Gastroesophageal sphincter (tissue), 4 donors: ENCODE data around the gene NKX2-1. TPM values are rescaled to one million over a fixed set of nuclear protein-coding genes. Genes with fewer than 3 reads are reported as not detected.

Source experiments
- ATAC-seq: fragments of 150-250 bp; one replicate; pipeline ENCODE4 v1.9.1; 2016; ENCODE audit warnings: mild to moderate bottlenecking, moderate library complexity
- H3K27ac ChIP-seq, 4 donors: fragments of 200-600 bp; sonication (generic) in 3 of 4; 1 replicate in 3 of 4; 2 replicates in 1 of 4; pipeline ENCODE4 v1.5.1; 2016 to 2019
- H3K27me3 ChIP-seq: fragments of 200-600 bp; sonication (generic); one replicate; pipeline ENCODE4 v1.5.1; 2019
- H3K36me3 ChIP-seq, 2 donors: fragments of 200-600 bp; sonication (generic); one replicate each; pipeline ENCODE4 v1.5.1; 2019; ENCODE audit warnings: control low read depth in 1 of 2
- H3K4me1 ChIP-seq, 3 donors: fragments of 200-600 bp; sonication (generic); 1 replicate in 2 of 3; 2 replicates in 1 of 3; pipeline ENCODE4 v1.5.1; 2016 to 2019; ENCODE audit warnings: control low read depth in 2 of 3
- H3K4me3 ChIP-seq, 2 donors: fragments of 200-600 bp; sonication (generic); one replicate each; pipeline ENCODE4 v1.5.1; 2019; ENCODE audit warnings: mild to moderate bottlenecking in 1 of 2, moderate library complexity in 1 of 2
- H3K9me3 ChIP-seq, 3 donors: fragments of 200-600 bp; sonication (generic); one replicate each; pipeline ENCODE4 v1.5.1; 2017 to 2019; ENCODE audit warnings: control low read depth in 2 of 3
- EP300 ChIP-seq: sonication (generic); formaldehyde crosslinking; IDR thresholded peaks from one replicate; pipeline ENCODE4 v1.6.1; 2017; ENCODE audit warnings: antibody characterized with exemption, mild to moderate bottlenecking
- POLR2A ChIP-seq, 2 donors: fragments of 450-650 bp; IDR thresholded peaks; one replicate each; pipeline ENCODE4 v1.6.1; 2017; ENCODE audit warnings: antibody characterized with exemption in 2 of 2, mild to moderate bottlenecking in 2 of 2, moderate library complexity in 1 of 2
- POLR2AphosphoS5 ChIP-seq: sonication (generic); formaldehyde crosslinking; IDR thresholded peaks from one replicate; pipeline ENCODE4 v1.6.1; 2017; ENCODE audit warnings: antibody characterized with exemption
- WGBS, 2 donors: methylation state at CpG; one replicate each; pipeline ENCODE4 v1.1.5; 2018; ENCODE audit warnings: low coverage in 1 of 2; 5-methylcytosine and 5-hydroxymethylcytosine counted together
- total RNA-seq, 4 donors: library from RNA; depleted of rRNA; stranded (reverse); fragments of >200 nt; gene quantifications; one replicate each; pipeline ENCODE4 v1.1.0, GENCODE V29; 2016
- TF ChIP-seq, protein P1 (sequence below), 4 experiments: fragments of 200-600 bp in 2 of 4; fragments of 450-650 bp in 2 of 4; sonication (generic) in 1 of 4; IDR thresholded peaks; one replicate each; pipeline ENCODE4 v1.5.1; 2017 to 2019; ENCODE audit warnings: antibody characterized with exemption in 4 of 4, mild to moderate bottlenecking in 2 of 4, moderate library complexity in 2 of 4

NKX2-1 gene
- total RNA-seq, 4 donors from 2014 or later, result not detected

DNA sequence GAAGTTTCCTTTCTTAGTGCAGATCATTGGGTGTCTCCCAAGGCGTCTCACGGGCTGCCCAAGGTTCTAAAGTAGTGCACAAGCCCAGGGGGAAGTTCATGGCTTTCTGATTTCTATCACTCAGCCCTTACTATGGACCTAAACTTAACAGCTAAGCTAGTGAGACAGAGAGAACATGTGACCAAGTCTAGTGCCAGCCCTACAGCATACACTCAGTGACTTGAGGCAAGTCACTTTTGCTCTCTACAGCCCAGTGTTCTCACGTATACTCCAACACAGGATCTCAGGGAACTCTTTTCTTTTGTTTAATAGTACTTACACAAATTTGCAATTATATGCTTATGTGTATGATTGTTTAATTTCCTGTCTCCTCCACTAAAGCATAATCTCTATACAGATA is 48.6 kb downstream of the NKX2-1 start:
- H3K9me3 ChIP-seq, result no peaks in the 10 kb centered on the region
- no peak overlapping the region for H3K27ac ChIP-seq
- H3K36me3 ChIP-seq, result no peaks in the 10 kb centered on the region
- H3K27me3 ChIP-seq, result peaks cover 22% of the 10 kb centered on the region
- WGBS, 2 donors, result 59 to 78% methylated on average over 2 to 3 of the region's 3 CpGs
- ATAC-seq, result no peak
- H3K4me1 ChIP-seq, result no peaks in the 10 kb centered on the region
- TF ChIP-seq POLR2AphosphoS5 (no peak), POLR2A (IDR thresholded peaks at IDR 0.05) (no peak), EP300 (no peak)
- H3K4me3 ChIP-seq, result no peak overlapping the region

DNA sequence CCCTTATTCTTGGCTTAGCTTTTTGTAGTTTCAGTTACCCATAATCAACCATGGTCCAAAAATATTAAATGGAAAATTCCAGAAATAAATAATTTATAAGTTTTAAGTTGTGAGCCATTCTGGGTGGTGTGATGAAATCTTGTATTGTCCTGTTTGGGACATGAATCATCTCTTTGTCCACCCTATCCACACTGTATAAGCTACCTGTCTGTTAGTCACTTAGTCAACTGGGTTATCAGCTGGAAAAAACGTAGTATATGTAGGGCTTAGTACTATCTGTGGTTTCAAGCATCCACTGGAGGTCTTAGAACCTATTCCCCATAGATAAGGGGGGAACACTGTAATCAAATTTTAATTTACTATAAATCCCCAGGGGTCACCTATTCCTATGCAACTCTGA is 52.7 kb downstream of the NKX2-1 start:
- H3K36me3 ChIP-seq, result no peaks in the 10 kb centered on the region
- H3K4me3 ChIP-seq, result no peak overlapping the region
- TF ChIP-seq POLR2A (IDR thresholded peaks at IDR 0.05) (no peak), EP300 (no peak), POLR2AphosphoS5 (no peak)
- TF ChIP-seq, protein P1, sequence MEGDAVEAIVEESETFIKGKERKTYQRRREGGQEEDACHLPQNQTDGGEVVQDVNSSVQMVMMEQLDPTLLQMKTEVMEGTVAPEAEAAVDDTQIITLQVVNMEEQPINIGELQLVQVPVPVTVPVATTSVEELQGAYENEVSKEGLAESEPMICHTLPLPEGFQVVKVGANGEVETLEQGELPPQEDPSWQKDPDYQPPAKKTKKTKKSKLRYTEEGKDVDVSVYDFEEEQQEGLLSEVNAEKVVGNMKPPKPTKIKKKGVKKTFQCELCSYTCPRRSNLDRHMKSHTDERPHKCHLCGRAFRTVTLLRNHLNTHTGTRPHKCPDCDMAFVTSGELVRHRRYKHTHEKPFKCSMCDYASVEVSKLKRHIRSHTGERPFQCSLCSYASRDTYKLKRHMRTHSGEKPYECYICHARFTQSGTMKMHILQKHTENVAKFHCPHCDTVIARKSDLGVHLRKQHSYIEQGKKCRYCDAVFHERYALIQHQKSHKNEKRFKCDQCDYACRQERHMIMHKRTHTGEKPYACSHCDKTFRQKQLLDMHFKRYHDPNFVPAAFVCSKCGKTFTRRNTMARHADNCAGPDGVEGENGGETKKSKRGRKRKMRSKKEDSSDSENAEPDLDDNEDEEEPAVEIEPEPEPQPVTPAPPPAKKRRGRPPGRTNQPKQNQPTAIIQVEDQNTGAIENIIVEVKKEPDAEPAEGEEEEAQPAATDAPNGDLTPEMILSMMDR (IDR thresholded peaks at IDR 0.05), result no peak
- H3K9me3 ChIP-seq, result no peaks in the 10 kb centered on the region
- no peak overlapping the region for H3K27ac ChIP-seq
- H3K4me1 ChIP-seq, result no peaks in the 10 kb centered on the region
- H3K27me3 ChIP-seq, result peaks cover 14% of the 10 kb centered on the region
- WGBS, 2 donors, result 38 to 71% methylated on average over 1 of the region's 1 CpG
- ATAC-seq, result no peak

Other genes starting within 250 kb of the NKX2-1 start
- 10 to 100 TPM; 15.9 to 29.9 (median 18.6) TPM for gene MBIP, start 199.6 kb downstream of the NKX2-1 start, total RNA-seq
- not detected for gene NKX2-8, start 62.4 kb upstream of the NKX2-1 start, total RNA-seq
- gene PAX9, start 141.6 kb upstream of the NKX2-1 start, total RNA-seq, result 1 to 10 TPM in 3 of 4 donors, under 1 TPM in 1; 0.81 to 5.4 (median 1.3) TPM